NCI-H2171 (cell line): ENCODE measurements around the gene IFI30.
"Not testable (repeated sequence)": the region's sequence is repeated elsewhere in the genome, so short reads cannot be mapped to it uniquely, and the experiment has no call there.

Source experiments
- DNase-seq: peaks from one replicate; lab custom pipeline; 2025; lab: John Stamatoyannopoulos, UW

The IFI30 gene

GRCh38 chr19:18203408-18203862 is 29.8 kb downstream of the IFI30 start:
- DNase-seq, result peak; percentile 33

- DNase-seq, result peak; percentile 100
Measured at GRCh38 chr19:18203863-18204393, 30.3 kb downstream of the IFI30 start, which contains the start of gene RAB3A. Gene RAB3A, minus strand, starts transcription at chr19:18204042. Its CDS starts 1,302 bp downstream, at chr19:18202740.

GRCh38 chr19:18204394-18205199 is 31.0 kb downstream of the IFI30 start:
- peak; percentile 73 for DNase-seq

- peak; percentile 56 for DNase-seq
Measured at GRCh38 chr19:18205200-18205892, 31.7 kb downstream of the IFI30 start.

GRCh38 chr19:18206018-18206417 is 32.4 kb downstream of the IFI30 start:
- no peak for DNase-seq

GRCh38 chr19:18208098-18208951 is 34.7 kb downstream of the IFI30 start:
- peak; percentile 10 for DNase-seq

GRCh38 chr19:18209912-18210311 is 36.3 kb downstream of the IFI30 start:
- not testable (repeated sequence) for DNase-seq

GRCh38 chr19:18211683-18212082 is 38.1 kb downstream of the IFI30 start:
- DNase-seq, result no peak

GRCh38 chr19:18214779-18215433 is 41.3 kb downstream of the IFI30 start:
- no peak for DNase-seq

GRCh38 chr19:18216789-18217188 is 43.2 kb downstream of the IFI30 start:
- DNase-seq, result no peak

GRCh38 chr19:18218159-18218558 is 44.5 kb downstream of the IFI30 start:
- DNase-seq, result no peak

GRCh38 chr19:18218600-18218999 is 45.0 kb downstream of the IFI30 start:
- no peak for DNase-seq

GRCh38 chr19:18219911-18220631 is 46.5 kb downstream of the IFI30 start:
- DNase-seq, result no peak

- DNase-seq, result no peak
Measured at GRCh38 chr19:18220632-18221275, 47.1 kb downstream of the IFI30 start.

GRCh38 chr19:18221815-18222725 is 48.5 kb downstream of the IFI30 start:
- no peak for DNase-seq

- no peak for DNase-seq
Measured at GRCh38 chr19:18223860-18224524, 50.4 kb downstream of the IFI30 start.

GRCh38 chr19:18224525-18225354 is 51.1 kb downstream of the IFI30 start:
- peak; percentile 60 for DNase-seq

GRCh38 chr19:18225355-18225701 is 51.7 kb downstream of the IFI30 start:
- no peak for DNase-seq
